K562 (cell line): ENCODE results near the gene SNRNP48. TPM values are rescaled to one million over a fixed set of nuclear protein-coding genes. Genes with fewer than 3 reads are reported as not detected.
A peak's percentile ranks its signal among the peaks of the same experiment; 100 is the strongest.

Experiments used
- ATAC-seq: fragments of 200-7000 bp; cut with Tn5 transposase; 3 replicates; pipeline ENCODE4 v1.9.1; 2020; ENCODE audit warnings: moderate library complexity
- BruUV-seq: library from RNA; stranded (reverse); fragments of 400-500 nt; replicated peaks from 2 replicates; lab custom pipeline; 2021; lab: Mats Ljungman, UMichigan
- CTCF ChIA-PET: fragments of 300-600 bp; formaldehyde crosslinking; extraction: SDS; loops from one replicate; lab custom pipeline; 2021; ENCODE audit warnings: low intra/inter-chr PET ratio; lab: Yijun Ruan, JAX
- POLR2A ChIA-PET: fragments of 300-600, 350-650 bp; sonication (Branson Sonifier 250); formaldehyde crosslinking; extraction: SDS; loops from one replicate; lab custom pipeline; 2021; ENCODE audit warnings: antibody characterized with exemption, inconsistent platforms; lab: Yijun Ruan, JAX
- DNase-seq, 4 experiments: peaks; one replicate each; pipeline versions ENCODE4 v3.0.0 to v3.0.0-alpha.2; 2011 to 2018; ENCODE audit warnings: low spot score in 3 of 4, mixed read lengths in 3 of 4; ENCODE audit errors: extremely low read depth in 1 of 4
- FAIRE-seq: peaks from 2 replicates; lab custom pipeline; 2011; peaks lifted over from hg19 to GRCh38; lab: Jason Lieb, UNC
- H2AFZ ChIP-seq: 2 replicates; pipeline ENCODE4 v1.6.0; 2011; ENCODE audit warnings: low read depth, low read length, control low read depth, inconsistent platforms
- H3K27ac ChIP-seq: fragments of 200-600 bp; 3 replicates; pipeline ENCODE4 v1.8.0; 2011; ENCODE audit warnings: low read depth, mild to moderate bottlenecking, control low read depth, inconsistent platforms, low read length, moderate library complexity, mixed read lengths; ENCODE audit errors: extremely low read depth
- H3K27me3 ChIP-seq, 2 experiments: fragments of 300-600 bp in 1 of 2; 2 replicates in 1 of 2; 3 replicates in 1 of 2; pipeline versions ENCODE4 v1.6.0 to v1.8.0; 2011; ENCODE audit warnings: inconsistent platforms in 2 of 2, low read length in 2 of 2, mild to moderate bottlenecking in 1 of 2, mixed read lengths in 1 of 2, moderate library complexity in 1 of 2; ENCODE audit not compliant: control insufficient read depth in 2 of 2, insufficient read depth in 2 of 2
- H3K36me3 ChIP-seq: fragments of 300-600 bp; 3 replicates; pipeline ENCODE4 v1.8.0; 2011; ENCODE audit warnings: mild to moderate bottlenecking, low read length, inconsistent platforms; ENCODE audit not compliant: control insufficient read depth, insufficient read depth
- H3K4me1 ChIP-seq, 2 experiments: fragments of 200-600 bp in 1 of 2; replicated peaks in 1 of 2; 2 replicates in 1 of 2; 3 replicates in 1 of 2; pipeline versions ENCODE4 v1.5.1 to v1.8.0; 2011; ENCODE audit warnings: inconsistent platforms in 2 of 2, low read length in 2 of 2, mild to moderate bottlenecking in 1 of 2, mixed read lengths in 1 of 2, moderate library complexity in 1 of 2; ENCODE audit not compliant: control insufficient read depth in 2 of 2, insufficient read depth in 2 of 2
- H3K4me2 ChIP-seq: 2 replicates; pipeline ENCODE4 v1.6.1; 2011; ENCODE audit warnings: low read length, control low read depth, inconsistent platforms, mixed read lengths; ENCODE audit not compliant: insufficient read depth
- H3K4me3 ChIP-seq: fragments of 200-600 bp; sonication (generic), shearing (Covaris generic); 2 replicates; pipeline ENCODE4 v1.5.1; 2016; ENCODE audit warnings: control low read depth, inconsistent platforms
- H3K79me2 ChIP-seq: fragments of 200-600 bp; 3 replicates; pipeline ENCODE4 v1.8.0; 2011; ENCODE audit warnings: low read length, inconsistent platforms; ENCODE audit not compliant: control insufficient read depth, insufficient read depth
- H3K9ac ChIP-seq, 2 experiments: 2 replicates each; pipeline versions ENCODE4 v1.6.0 to v1.6.1; 2011; ENCODE audit warnings: low read depth in 2 of 2, low read length in 2 of 2, control low read depth in 1 of 2, inconsistent platforms in 1 of 2, mild to moderate bottlenecking in 1 of 2, mixed read lengths in 1 of 2; ENCODE audit not compliant: insufficient read depth in 1 of 2
- H3K9me1 ChIP-seq: one replicate; pipeline ENCODE4 v1.6.0; 2011; ENCODE audit warnings: inconsistent platforms, mild to moderate bottlenecking, low read length, moderate library complexity; ENCODE audit not compliant: control insufficient read depth, insufficient read depth
- H3K9me3 ChIP-seq: replicated peaks from 2 replicates; pipeline ENCODE4 v1.5.1; 2011; ENCODE audit warnings: low read depth, low read length, inconsistent platforms; ENCODE audit not compliant: control insufficient read depth, insufficient read depth
- H4K20me1 ChIP-seq: replicated peaks from 2 replicates; pipeline ENCODE4 v1.6.1; 2011; ENCODE audit warnings: low read length, inconsistent platforms, mixed read lengths; ENCODE audit not compliant: control insufficient read depth, insufficient read depth
- BRCA1 ChIP-seq, 2 experiments: fragments of 450-650 bp in 1 of 2; sonication (generic) in 1 of 2; formaldehyde crosslinking in 1 of 2; IDR thresholded peaks; 2 replicates each; pipeline versions ENCODE4 v1.5.0 to v1.6.1; 2017 to 2020; ENCODE audit warnings: mild to moderate bottlenecking in 1 of 2, missing genetic modification reagents in 1 of 2
- CBX2 ChIP-seq: fragments of 200-600 bp; sonication (generic); IDR thresholded peaks from one replicate; pipeline ENCODE4 v1.6.1; 2012; ENCODE audit warnings: mild to moderate bottlenecking, low read length, inconsistent platforms; ENCODE audit not compliant: insufficient read depth, poor library complexity, severe bottlenecking
- CBX8 ChIP-seq: fragments of 200-600 bp; sonication (generic); IDR thresholded peaks from 2 replicates; pipeline ENCODE4 v1.6.1; 2012; ENCODE audit warnings: borderline replicate concordance, mixed run types, low read depth, mild to moderate bottlenecking, moderate library complexity, mixed read lengths, low read length, control low read depth, inconsistent platforms; ENCODE audit not compliant: poor library complexity, severe bottlenecking; ENCODE audit errors: extremely low read depth
- GTF3C2 ChIP-seq: IDR thresholded peaks from 3 replicates; pipeline ENCODE4 v1.6.1; 2011; ENCODE audit warnings: borderline replicate concordance, mild to moderate bottlenecking, moderate library complexity; ENCODE audit not compliant: insufficient read length; ENCODE audit errors: extremely low read depth
- HNRNPK ChIP-seq: fragments of 200-400 bp; formaldehyde crosslinking; IDR thresholded peaks from one replicate; pipeline ENCODE4 v1.6.1; 2018; ENCODE audit warnings: mild to moderate bottlenecking, low read depth, low read length; ENCODE audit not compliant: poor library complexity, severe bottlenecking
- NFXL1 ChIP-seq: fragments of 450-650 bp; formaldehyde crosslinking; IDR thresholded peaks from 2 replicates; pipeline ENCODE4 v1.4.0; 2021; ENCODE audit warnings: mild to moderate bottlenecking
- PRPF4 ChIP-seq: fragments of 200-400 bp; formaldehyde crosslinking; IDR thresholded peaks from one replicate; pipeline ENCODE4 v1.6.1; 2017; ENCODE audit warnings: low read length, low read depth, mild to moderate bottlenecking; ENCODE audit not compliant: insufficient read depth, poor library complexity, severe bottlenecking
- TCF7 ChIP-seq: sonication (generic); IDR thresholded peaks from 2 replicates; pipeline ENCODE4 v1.6.1; 2016; ENCODE audit warnings: antibody characterized with exemption, borderline replicate concordance
- WGBS: fragments of 100-300 bp; shearing (Covaris generic); methylation state at CpG from one replicate; pipeline ENCODE4 v1.1.6; 2016; ENCODE audit warnings: low coverage, mixed read lengths; ENCODE audit not compliant: insufficient coverage; ENCODE audit errors: missing lambda C conversion rate; 5-methylcytosine and 5-hydroxymethylcytosine counted together
- in situ Hi-C: fragments of 300-500 bp; cut with MboI; formaldehyde crosslinking; loops from 4 replicates; pipeline ENCODE4 v1.15.0; 2018; ENCODE audit warnings: inconsistent platforms, mixed read lengths
- intact Hi-C: fragments of 100-400 bp; cut with micrococcal nuclease; formaldehyde crosslinking; loops from 2 replicates; pipeline ENCODE4 v1.14.2; 2022
- polyA plus RNA-seq, 8 experiments: library from polyadenylated mRNA; depleted of rRNA in 4 of 8; stranded (reverse) in 5 of 8; unstranded in 3 of 8; fragments of >200 nt; fragmentation: Nextera tagmentation in 2 of 8; fragmentation: Illumina TruSeq in 1 of 8; extraction: Ambion mirVana in 2 of 8; extraction: Trizol in 1 of 8; gene quantifications; 2 replicates each; pipeline versions ENCODE4 v1.2.1 to v1.2.3, GENCODE V29; 2011 to 2014; ENCODE audit warnings: inconsistent platforms in 1 of 8, missing spikeins in 1 of 8
- total RNA-seq, 7 experiments: library from RNA; depleted of rRNA in 6 of 7; stranded (reverse); fragments of >200 nt in 6 of 7; fragmentation: Illumina TruSeq in 2 of 7; extraction: Trizol in 2 of 7; gene quantifications; 2 replicates each; pipeline versions ENCODE4 v1.2.1 to v1.2.3, GENCODE V29; 2011 to 2021; ENCODE audit warnings: low replicate concordance in 1 of 7

Gene SNRNP48
- total and polyA plus RNA-seq, 9 of the 15 experiments (the other 6 are each of a cell fraction or from before 2014, with no cell fraction given): 6.2 to 32.9 (median 18.6) TPM

DNA sequence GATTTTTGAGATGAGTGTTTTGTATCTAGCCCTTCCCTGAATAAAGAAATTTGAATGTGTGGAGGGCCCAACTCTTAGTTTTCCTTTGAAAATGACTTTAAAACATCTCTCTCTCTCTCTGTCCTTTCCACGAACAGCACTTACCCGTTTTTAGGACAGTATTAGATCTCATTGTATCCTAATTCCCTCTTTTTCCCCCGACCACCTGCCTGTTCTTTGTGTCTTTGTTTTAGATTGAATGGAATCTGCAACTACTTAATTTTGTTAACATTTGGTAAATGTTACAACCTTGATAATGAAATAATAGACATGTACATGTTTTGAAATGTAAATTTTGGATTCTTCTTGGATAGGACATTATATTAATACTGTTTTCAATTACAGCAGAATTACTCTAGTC lies 45.4 kb upstream of the SNRNP48 start:
- no peak for FAIRE-seq
- ChIA-PET CTCF (interaction anchor here (0.5 kb wide), 1 partner anchor 19 kb away, joined by 3 read pairs; no protein-coding TSS in a partner anchor), POLR2A (interaction anchor here (1.5 kb wide), 1 partner anchor 23 kb away, joined by 3 read pairs; no protein-coding TSS in a partner anchor)
- DNase-seq: no peak
- H3K4me3 ChIP-seq: no peak overlapping the region
- no peaks in the 10 kb centered on the region for H3K36me3 ChIP-seq
- intact Hi-C loops: no loop called here
- 0% methylated on average over 3 of the region's 3 CpGs for WGBS
- H3K9me3 ChIP-seq: no peaks in the 10 kb centered on the region
- H4K20me1 ChIP-seq: no peaks in the 10 kb centered on the region; the same call in 1 of the 2 replicates
- BruUV-seq: no TSS peak
- ATAC-seq: no peak
- H3K4me1 ChIP-seq: peaks cover 0 to 21% of the 10 kb centered on the region in 2 experiments; a peak in 2 of 5 replicates
- H3K4me2 ChIP-seq: no peak overlapping the region
- TF ChIP-seq NFXL1 (CRISPR knock-in tag) (no peak), PRPF4 (no peak), CBX8 (peak; percentile 65), BRCA1 (IDR thresholded peaks at IDR 0.05) (no peak), BRCA1 (CRISPR knock-in tag; IDR thresholded peaks at IDR 0.05) (no peak), GTF3C2 (no peak), TCF7 (no peak), HNRNPK (no peak), CBX2 (peak; percentile 0)
- TF ChIP-seq, all 486 proteins: peak for 2
- in situ Hi-C loops: no loop called here
- Histone ChIP-seq H3K9ac (no peak overlapping the region), H3K27ac (no peak overlapping the region), H3K9me1 (no peaks in the 10 kb centered on the region), H2AFZ (no peak overlapping the region), H3K79me2 (no peaks in the 10 kb centered on the region), H3K27me3 (peaks cover 74 to 77% of the 10 kb centered on the region in 2 experiments)
